Thyroid gland (tissue), 4 donors: ENCODE results near the gene SH2D4B. TPM values are rescaled to one million over a fixed set of nuclear protein-coding genes. Genes with fewer than 3 reads are reported as not detected.

Experiments
- DNase-seq, 2 donors: peaks; one replicate each; pipeline ENCODE4 v3.0.0-alpha.2; 2019
- H3K27ac ChIP-seq, 3 donors: fragments of 200-600 bp; sonication (generic); 1 replicate in 2 of 3; 2 replicates in 1 of 3; pipeline ENCODE4 v1.5.1; 2016 to 2019; ENCODE audit warnings: mild to moderate bottlenecking in 1 of 3, moderate library complexity in 1 of 3
- H3K27me3 ChIP-seq: fragments of 200-600 bp; sonication (generic); one replicate; pipeline ENCODE4 v1.5.1; 2019
- H3K36me3 ChIP-seq, 2 donors: fragments of 200-600 bp; sonication (generic); one replicate each; pipeline ENCODE4 v1.5.1; 2016 to 2019
- H3K4me1 ChIP-seq, 2 donors: fragments of 200-600 bp; sonication (generic); one replicate each; pipeline ENCODE4 v1.5.1; 2017 to 2019
- H3K4me3 ChIP-seq, 3 donors: fragments of 200-600 bp; sonication (generic); replicated peaks in 1 of 3; 1 replicate in 2 of 3; 2 replicates in 1 of 3; pipeline ENCODE4 v1.5.1; 2016; ENCODE audit warnings: mild to moderate bottlenecking in 1 of 3
- H3K9me3 ChIP-seq: fragments of 200-600 bp; sonication (generic); one replicate; pipeline ENCODE4 v1.5.1; 2017
- POLR2A ChIP-seq, 2 donors: fragments of 450-650 bp; IDR thresholded peaks; one replicate each; pipeline ENCODE4 v1.6.1; 2017; ENCODE audit warnings: antibody characterized with exemption in 2 of 2, mild to moderate bottlenecking in 2 of 2, moderate library complexity in 1 of 2
- WGBS, 2 donors: methylation state at CpG; one replicate each; pipeline ENCODE4 v1.1.5; 2017; 5-methylcytosine and 5-hydroxymethylcytosine counted together
- intact Hi-C: fragments of 100-400 bp; cut with DNase I; formaldehyde crosslinking; loops from one replicate; pipeline ENCODE4 v1.15.1; 2023
- total RNA-seq, 4 donors: library from RNA; depleted of rRNA; stranded (reverse); fragments of >200 nt; gene quantifications; one replicate each; pipeline ENCODE4 v1.2.3, GENCODE V29; 2016
- TF ChIP-seq, protein P1 (sequence below), 6 experiments: fragments of 200-600 bp in 3 of 6; fragments of 450-650 bp in 3 of 6; sonication (generic) in 3 of 6; IDR thresholded peaks; one replicate each; pipeline ENCODE4 v1.5.1; 2016 to 2019; ENCODE audit warnings: antibody characterized with exemption in 6 of 6, mild to moderate bottlenecking in 2 of 6, inconsistent platforms in 1 of 6, moderate library complexity in 1 of 6

SH2D4B gene
- total RNA-seq, 4 donors from 2014 or later = 1.1 to 1.6 TPM; not detected in 2

GRCh38 chr10:80590585-80591125 is 53.0 kb downstream of the SH2D4B start:
- Histone ChIP-seq H3K36me3 (no peaks in the 10 kb centered on the region), H3K4me1 (no peaks in the 10 kb centered on the region), H3K9me3 (no peaks in the 10 kb centered on the region), H3K27ac (no peak overlapping the region), H3K4me3 (no peak overlapping the region), H3K27me3 (no peaks in the 10 kb centered on the region)
- 94 to 95% methylated on average over 3 of the region's 3 CpGs for WGBS, 2 donors
- no peak for DNase-seq
- TF ChIP-seq, protein P1, sequence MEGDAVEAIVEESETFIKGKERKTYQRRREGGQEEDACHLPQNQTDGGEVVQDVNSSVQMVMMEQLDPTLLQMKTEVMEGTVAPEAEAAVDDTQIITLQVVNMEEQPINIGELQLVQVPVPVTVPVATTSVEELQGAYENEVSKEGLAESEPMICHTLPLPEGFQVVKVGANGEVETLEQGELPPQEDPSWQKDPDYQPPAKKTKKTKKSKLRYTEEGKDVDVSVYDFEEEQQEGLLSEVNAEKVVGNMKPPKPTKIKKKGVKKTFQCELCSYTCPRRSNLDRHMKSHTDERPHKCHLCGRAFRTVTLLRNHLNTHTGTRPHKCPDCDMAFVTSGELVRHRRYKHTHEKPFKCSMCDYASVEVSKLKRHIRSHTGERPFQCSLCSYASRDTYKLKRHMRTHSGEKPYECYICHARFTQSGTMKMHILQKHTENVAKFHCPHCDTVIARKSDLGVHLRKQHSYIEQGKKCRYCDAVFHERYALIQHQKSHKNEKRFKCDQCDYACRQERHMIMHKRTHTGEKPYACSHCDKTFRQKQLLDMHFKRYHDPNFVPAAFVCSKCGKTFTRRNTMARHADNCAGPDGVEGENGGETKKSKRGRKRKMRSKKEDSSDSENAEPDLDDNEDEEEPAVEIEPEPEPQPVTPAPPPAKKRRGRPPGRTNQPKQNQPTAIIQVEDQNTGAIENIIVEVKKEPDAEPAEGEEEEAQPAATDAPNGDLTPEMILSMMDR (IDR thresholded peaks at IDR 0.05) = no peak
- TF ChIP-seq POLR2A (IDR thresholded peaks at IDR 0.05) = no peak
- intact Hi-C loops = loop anchor here (10.0 kb wide), 1 partner anchor 146 kb away; no protein-coding TSS in a partner anchor

GRCh38 chr10:80596391-80597257 is 58.9 kb downstream of the SH2D4B start:
- Histone ChIP-seq H3K27ac (no peak overlapping the region), H3K9me3 (no peaks in the 10 kb centered on the region), H3K27me3 (no peaks in the 10 kb centered on the region), H3K4me3 (no peak overlapping the region), H3K36me3 (no peaks in the 10 kb centered on the region), H3K4me1 (peaks cover 6% of the 10 kb centered on the region in 2 donors)
- intact Hi-C loops = loop anchor here (10.0 kb wide), 1 partner anchor 152 kb away; no protein-coding TSS in a partner anchor
- WGBS, 2 donors = 62 to 68% methylated on average over 15 of the region's 15 CpGs
- no peak for TF ChIP-seq POLR2A (IDR thresholded peaks at IDR 0.05)
- TF ChIP-seq, protein P1 (IDR thresholded peaks at IDR 0.05) = peak; percentile 49 to 88 (median 70)
- peak; percentile 38 to 45 for DNase-seq

- intact Hi-C loops = loop anchor here (10.0 kb wide), 1 partner anchor 153 kb away; no protein-coding TSS in a partner anchor
- Histone ChIP-seq H3K27me3 (no peaks in the 10 kb centered on the region), H3K4me1 (peaks cover 10 to 15% of the 10 kb centered on the region in 2 donors), H3K9me3 (no peaks in the 10 kb centered on the region), H3K4me3 (no peak overlapping the region), H3K27ac (no peak overlapping the region), H3K36me3 (no peaks in the 10 kb centered on the region)
- WGBS, 2 donors = 64 to 71% methylated on average over 3 of the region's 3 CpGs
- no peak for TF ChIP-seq POLR2A (IDR thresholded peaks at IDR 0.05)
- TF ChIP-seq, protein P1 (IDR thresholded peaks at IDR 0.05) = no peak
- no peak for DNase-seq
Measured at GRCh38 chr10:80598084-80598798, 60.5 kb downstream of the SH2D4B start.

DNA sequence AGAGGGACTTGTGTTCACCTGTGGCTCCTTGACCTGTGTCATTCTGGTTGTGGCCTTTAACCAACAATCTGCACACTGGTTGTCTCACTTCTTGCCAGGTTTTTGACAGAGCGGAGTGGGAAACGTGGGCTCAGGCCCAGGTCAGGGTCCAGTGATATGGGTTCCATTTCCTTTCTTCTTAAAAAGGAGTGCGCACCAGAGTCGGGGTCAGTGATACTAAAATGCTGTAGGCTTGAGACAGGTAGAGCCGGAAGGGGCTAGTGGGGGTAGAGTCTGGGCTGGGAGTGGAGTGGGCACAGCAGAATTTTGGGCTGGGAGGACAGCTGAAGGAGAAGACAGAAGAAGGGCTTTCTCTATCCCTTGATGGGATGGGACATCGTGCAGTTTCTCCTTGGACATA is 61.2 kb downstream of the SH2D4B start:
- DNase-seq = no peak
- Histone ChIP-seq H3K27ac (no peak overlapping the region), H3K27me3 (no peaks in the 10 kb centered on the region), H3K36me3 (no peaks in the 10 kb centered on the region), H3K4me1 (peaks cover 10 to 15% of the 10 kb centered on the region in 2 donors), H3K9me3 (no peaks in the 10 kb centered on the region), H3K4me3 (no peak overlapping the region)
- intact Hi-C loops = loop anchor here (10.0 kb wide), 1 partner anchor 154 kb away; no protein-coding TSS in a partner anchor
- TF ChIP-seq, protein P1 (IDR thresholded peaks at IDR 0.05) = no peak
- no peak for TF ChIP-seq POLR2A (IDR thresholded peaks at IDR 0.05)
- WGBS, 2 donors = 88 to 89% methylated on average over 6 of the region's 6 CpGs
